Measurements from ENCODE around the gene ZHX3. TPM values are rescaled to one million over a fixed set of nuclear protein-coding genes. Genes with fewer than 3 reads are reported as not detected.
"Not testable (repeated sequence)": the region's sequence is repeated elsewhere in the genome, so short reads cannot be mapped to it uniquely, and the experiment has no call there.

The ZHX3 gene
- total RNA-seq, 1 experiment from 2014 or later = 24.6 TPM

- Mint-ChIP-seq H3K27ac (ENCODE audit: unreplicated experiment) (no peak overlapping the region), H3K27me3 (ENCODE audit: insufficient read depth, unreplicated experiment) (no peaks in the 10 kb centered on the region), H3K4me3 (ENCODE audit: unreplicated experiment) (no peak overlapping the region), H3K36me3 (ENCODE audit: insufficient read depth, unreplicated experiment) (peaks cover 67% of the 10 kb centered on the region), H3K4me1 (ENCODE audit: low read depth, unreplicated experiment) (peaks cover 21% of the 10 kb centered on the region), H3K9me3 (ENCODE audit: unreplicated experiment) (no peaks in the 10 kb centered on the region)
- Histone ChIP-seq H3K9me3 (no peaks in the 10 kb centered on the region), H3K4me3 (ENCODE audit: low read depth, low read length) (no peak overlapping the region), H3K36me3 (ENCODE audit: control insufficient read depth, insufficient read depth, low read length) (no peaks in the 10 kb centered on the region), H3K27me3 (replicated peaks; ENCODE audit: control insufficient read depth, insufficient read depth, low read length) (no peaks in the 10 kb centered on the region), H3K4me1 (peaks cover 17% of the 10 kb centered on the region)
- CTCF ChIA-PET = interaction anchor here (0.6 to 4.0 kb wide), 31 partner anchors 8 to 276 kb away, joined by 3 to 83 read pairs (median 5); partner anchors contain the start of genes LPIN3 and ZHX3
- no peak for TF ChIP-seq CTCF (IDR thresholded peaks at IDR 0.05; ENCODE audit: insufficient read depth in 1 of 2, low read depth in 1 of 2, low read length in 1 of 2, severe bottlenecking in 1 of 2, unreplicated experiment in 1 of 2)
- POLR2A ChIA-PET = interaction anchor here (0.7 kb wide), 1 partner anchor 206 kb away, joined by 3 read pairs; the partner anchor contains the start of gene LPIN3
- intact Hi-C loops (cut with micrococcal nuclease; ENCODE audit: unreplicated experiment) = loop anchor here (1.0 to 10.0 kb wide), 4 partner anchors 60 to 206 kb away; partner anchors contain the start of gene LPIN3
- DNase-seq = no peak
- BruUV-seq (replicated peaks) = no TSS peak
Measured at GRCh38 chr20:41134362-41135186, 183.0 kb downstream of the ZHX3 start.

- ChIA-PET POLR2A (interaction anchor here (0.7 kb wide), 1 partner anchor 207 kb away, joined by 3 read pairs; the partner anchor contains the start of gene LPIN3), CTCF (interaction anchor here (0.6 to 4.0 kb wide), 9 partner anchors 12 to 206 kb away, joined by 3 to 83 read pairs (median 12); partner anchors contain the start of genes LPIN3 and ZHX3)
- no peaks in the 10 kb centered on the region for H3K9me3 Mint-ChIP-seq (ENCODE audit: unreplicated experiment)
- H3K27me3 ChIP-seq (replicated peaks; ENCODE audit: control insufficient read depth, insufficient read depth, low read length) = no peaks in the 10 kb centered on the region
- H3K4me3 Mint-ChIP-seq (ENCODE audit: unreplicated experiment) = no peak overlapping the region
- no peak for TF ChIP-seq CTCF (IDR thresholded peaks at IDR 0.05; ENCODE audit: insufficient read depth in 1 of 2, low read depth in 1 of 2, low read length in 1 of 2, severe bottlenecking in 1 of 2, unreplicated experiment in 1 of 2)
- no peak overlapping the region for H3K4me3 ChIP-seq (ENCODE audit: low read depth, low read length)
- no TSS peak for BruUV-seq (replicated peaks)
- H3K36me3 ChIP-seq (ENCODE audit: control insufficient read depth, insufficient read depth, low read length) = no peaks in the 10 kb centered on the region
- H3K27ac Mint-ChIP-seq (ENCODE audit: unreplicated experiment) = no peak overlapping the region
- intact Hi-C loops (cut with micrococcal nuclease; ENCODE audit: unreplicated experiment) = loop anchor here (10.0 kb wide), 1 partner anchor 59 kb away; no protein-coding TSS in a partner anchor
- H3K4me1 ChIP-seq = peaks cover 12% of the 10 kb centered on the region
- H3K9me3 ChIP-seq = no peaks in the 10 kb centered on the region
- H3K27me3 Mint-ChIP-seq (ENCODE audit: insufficient read depth, unreplicated experiment) = no peaks in the 10 kb centered on the region
- H3K4me1 Mint-ChIP-seq (ENCODE audit: low read depth, unreplicated experiment) = peaks cover 21% of the 10 kb centered on the region
- H3K36me3 Mint-ChIP-seq (ENCODE audit: insufficient read depth, unreplicated experiment) = peaks cover 63% of the 10 kb centered on the region
- DNase-seq = peak in 1 of 2 experiments; percentile 41
Measured at GRCh38 chr20:41133709-41134361, 183.7 kb downstream of the ZHX3 start.

GRCh38 chr20:41132388-41132775 lies 185.1 kb downstream of the ZHX3 start:
- H3K27me3 Mint-ChIP-seq (ENCODE audit: insufficient read depth, unreplicated experiment); BruUV-seq (replicated peaks); H3K4me3 ChIP-seq (ENCODE audit: low read depth, low read length); POLR2A ChIA-PET; H3K9me3 ChIP-seq; H3K9me3 Mint-ChIP-seq (ENCODE audit: unreplicated experiment); H3K36me3 ChIP-seq (ENCODE audit: control insufficient read depth, insufficient read depth, low read length); DNase-seq; H3K27me3 ChIP-seq (replicated peaks; ENCODE audit: control insufficient read depth, insufficient read depth, low read length); H3K4me1 ChIP-seq; H3K4me3 Mint-ChIP-seq (ENCODE audit: unreplicated experiment): not testable (repeated sequence)
- intact Hi-C loops (cut with micrococcal nuclease; ENCODE audit: unreplicated experiment) = loop anchor here (10.0 kb wide), 1 partner anchor 58 kb away; no protein-coding TSS in a partner anchor
- CTCF ChIA-PET = interaction anchor here (0.7 to 1.2 kb wide), 2 partner anchors 40 to 139 kb away, joined by 3 to 12 read pairs; no protein-coding TSS in a partner anchor
- peaks cover 58% of the 10 kb centered on the region for H3K36me3 Mint-ChIP-seq (ENCODE audit: insufficient read depth, unreplicated experiment)
- H3K4me1 Mint-ChIP-seq (ENCODE audit: low read depth, unreplicated experiment) = peaks cover 21% of the 10 kb centered on the region
- peak overlapping the region; percentile 40 for H3K27ac Mint-ChIP-seq (ENCODE audit: unreplicated experiment)
